ENCODE results near the gene TNNT1.

TNNT1 gene

GRCh38 chr19:55088543-55089341 lies 60.3 kb downstream of the TNNT1 start:
- DNase-seq (ENCODE audit: low read depth) = peak; percentile 39

GRCh38 chr19:55088021-55088451 lies 61.0 kb downstream of the TNNT1 start:
- DNase-seq (ENCODE audit: low read depth) = no peak

- peak; percentile 38 for DNase-seq (ENCODE audit: low read depth)
Observed at GRCh38 chr19:55087542-55087901, 61.5 kb downstream of the TNNT1 start.

- DNase-seq (ENCODE audit: low read depth) = peak; percentile 92
Observed at GRCh38 chr19:55086730-55087541, 62.1 kb downstream of the TNNT1 start.

GRCh38 chr19:55085923-55086715 lies 62.9 kb downstream of the TNNT1 start:
- no peak for DNase-seq (ENCODE audit: low read depth)

- no peak for DNase-seq (ENCODE audit: low read depth)
Observed at GRCh38 chr19:55084416-55084815, 64.6 kb downstream of the TNNT1 start.

GRCh38 chr19:55083004-55083850 lies 65.8 kb downstream of the TNNT1 start:
- DNase-seq (ENCODE audit: low read depth) = no peak
